IgD-negative memory B cell (primary cell): ENCODE results near the gene CUEDC1. TPM values are rescaled to one million over a fixed set of nuclear protein-coding genes. Genes with fewer than 3 reads are reported as not detected.

ENCODE experiments used
- H3K27ac Mint-ChIP-seq, 3 donors: one replicate each; pipeline ENCODE4 v1.8.0; 2020 to 2022; ENCODE audit warnings: mild to moderate bottlenecking in 3 of 3, mixed read lengths in 3 of 3, moderate library complexity in 1 of 3
- H3K27me3 Mint-ChIP-seq: one replicate; pipeline ENCODE4 v1.8.0; 2021; ENCODE audit warnings: mixed read lengths
- H3K36me3 Mint-ChIP-seq: one replicate; pipeline ENCODE4 v1.8.0; 2020; ENCODE audit warnings: mild to moderate bottlenecking, mixed read lengths
- H3K4me1 Mint-ChIP-seq, 3 donors: one replicate each; pipeline ENCODE4 v1.8.0; 2020 to 2022; ENCODE audit warnings: mixed read lengths in 3 of 3, mild to moderate bottlenecking in 1 of 3
- H3K4me3 Mint-ChIP-seq, 4 donors: one replicate each; pipeline ENCODE4 v1.8.0; 2020 to 2022; ENCODE audit warnings: mild to moderate bottlenecking in 4 of 4, mixed read lengths in 4 of 4, moderate library complexity in 3 of 4
- H3K9me3 Mint-ChIP-seq, 3 donors: one replicate each; pipeline ENCODE4 v1.8.0; 2020 to 2021; ENCODE audit warnings: mixed read lengths in 3 of 3, mild to moderate bottlenecking in 1 of 3
- polyA plus RNA-seq: library from polyadenylated mRNA; unstranded; fragments of 300-500 nt; fragmentation: Illumina TruSeq; gene quantifications from one replicate; pipeline ENCODE4 v1.2.3, GENCODE V29; 2021

The CUEDC1 gene
- polyA plus RNA-seq, 1 donor from 2014 or later, result not detected

GRCh38 chr17:57839571-57839923 lies 115.7 kb downstream of the CUEDC1 start:
- Mint-ChIP-seq H3K4me1 (peaks cover 0 to 2% (median 1%) of the 10 kb centered on the region in 3 donors), H3K27me3 (no peaks in the 10 kb centered on the region), H3K36me3 (peaks cover 4% of the 10 kb centered on the region), H3K27ac (no peak overlapping the region), H3K9me3 (no peaks in the 10 kb centered on the region), H3K4me3 (no peak overlapping the region)

GRCh38 chr17:57838857-57839570 lies 116.2 kb downstream of the CUEDC1 start:
- no peak overlapping the region for H3K27ac Mint-ChIP-seq
- H3K36me3 Mint-ChIP-seq, result peaks cover 4% of the 10 kb centered on the region
- no peaks in the 10 kb centered on the region for H3K27me3 Mint-ChIP-seq
- H3K4me3 Mint-ChIP-seq, result no peak overlapping the region
- no peaks in the 10 kb centered on the region for H3K9me3 Mint-ChIP-seq
- peaks cover 0 to 2% (median 1%) of the 10 kb centered on the region in 3 donors for H3K4me1 Mint-ChIP-seq

DNA sequence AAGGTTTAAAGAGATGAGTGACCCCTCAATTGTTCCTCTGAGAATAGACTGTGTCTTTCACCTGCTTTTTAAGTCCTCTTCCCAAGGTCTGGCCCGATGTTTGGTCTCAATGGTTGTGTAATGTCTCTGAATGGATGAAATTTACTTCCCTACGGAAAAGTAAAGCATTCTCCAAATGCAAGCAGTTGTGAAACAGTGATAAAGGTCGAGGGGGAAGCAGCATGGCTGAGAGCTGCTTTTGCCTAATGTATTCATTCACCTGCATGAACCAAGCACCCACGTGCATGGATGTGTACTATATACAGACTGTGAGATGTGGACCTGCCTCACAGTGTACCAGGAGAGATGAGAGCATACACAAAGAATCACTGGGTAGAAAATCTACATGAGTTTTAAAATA lies 116.8 kb downstream of the CUEDC1 start:
- Mint-ChIP-seq H3K4me1 (peaks cover 0 to 2% (median 1%) of the 10 kb centered on the region in 3 donors), H3K9me3 (no peaks in the 10 kb centered on the region), H3K27ac (no peak overlapping the region), H3K36me3 (peaks cover 4% of the 10 kb centered on the region), H3K4me3 (no peak overlapping the region), H3K27me3 (no peaks in the 10 kb centered on the region)

GRCh38 chr17:57835333-57835900 lies 119.8 kb downstream of the CUEDC1 start:
- Mint-ChIP-seq H3K27me3 (no peaks in the 10 kb centered on the region), H3K4me3 (no peak overlapping the region), H3K36me3 (no peaks in the 10 kb centered on the region), H3K4me1 (no peaks in the 10 kb centered on the region), H3K27ac (no peak overlapping the region), H3K9me3 (no peaks in the 10 kb centered on the region)

DNA sequence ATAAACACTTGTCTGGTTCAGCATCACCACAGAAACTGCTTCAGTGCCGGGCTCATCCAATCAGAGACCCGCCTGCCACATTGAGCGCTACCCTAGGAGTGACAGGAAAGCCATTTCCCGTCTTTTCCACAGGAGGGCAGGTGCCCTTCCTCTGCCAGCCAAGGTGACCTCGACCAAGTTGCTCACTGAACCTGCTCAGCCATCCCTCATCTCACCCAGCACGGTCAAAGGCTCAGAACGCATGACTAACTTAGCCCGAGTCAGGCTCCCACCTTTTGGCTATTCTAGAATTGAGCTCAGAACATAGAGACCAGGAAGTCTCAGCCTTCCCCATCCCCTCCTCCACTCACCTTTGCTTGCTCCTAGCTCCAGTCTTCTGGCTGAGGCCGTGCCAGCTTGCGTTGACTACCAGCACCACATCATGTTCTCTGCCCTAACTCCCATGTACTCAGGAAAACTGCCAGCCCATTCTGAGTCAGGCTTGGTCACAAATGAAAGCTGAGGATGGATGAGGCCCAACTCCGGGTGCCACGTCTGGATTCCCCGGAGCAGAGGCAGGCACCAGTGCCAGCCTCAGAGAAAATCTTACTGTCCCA lies 121.0 kb downstream of the CUEDC1 start:
- peak overlapping the region in 1 of 4 donors; percentile 37 for H3K4me3 Mint-ChIP-seq
- no peaks in the 10 kb centered on the region for H3K4me1 Mint-ChIP-seq
- no peaks in the 10 kb centered on the region for H3K27me3 Mint-ChIP-seq
- H3K27ac Mint-ChIP-seq, result peak overlapping the region in 1 of 3 donors; percentile 72
- H3K36me3 Mint-ChIP-seq, result no peaks in the 10 kb centered on the region
- no peaks in the 10 kb centered on the region for H3K9me3 Mint-ChIP-seq

GRCh38 chr17:57833179-57833939 lies 121.9 kb downstream of the CUEDC1 start:
- H3K4me1 Mint-ChIP-seq, result no peaks in the 10 kb centered on the region

DNA sequence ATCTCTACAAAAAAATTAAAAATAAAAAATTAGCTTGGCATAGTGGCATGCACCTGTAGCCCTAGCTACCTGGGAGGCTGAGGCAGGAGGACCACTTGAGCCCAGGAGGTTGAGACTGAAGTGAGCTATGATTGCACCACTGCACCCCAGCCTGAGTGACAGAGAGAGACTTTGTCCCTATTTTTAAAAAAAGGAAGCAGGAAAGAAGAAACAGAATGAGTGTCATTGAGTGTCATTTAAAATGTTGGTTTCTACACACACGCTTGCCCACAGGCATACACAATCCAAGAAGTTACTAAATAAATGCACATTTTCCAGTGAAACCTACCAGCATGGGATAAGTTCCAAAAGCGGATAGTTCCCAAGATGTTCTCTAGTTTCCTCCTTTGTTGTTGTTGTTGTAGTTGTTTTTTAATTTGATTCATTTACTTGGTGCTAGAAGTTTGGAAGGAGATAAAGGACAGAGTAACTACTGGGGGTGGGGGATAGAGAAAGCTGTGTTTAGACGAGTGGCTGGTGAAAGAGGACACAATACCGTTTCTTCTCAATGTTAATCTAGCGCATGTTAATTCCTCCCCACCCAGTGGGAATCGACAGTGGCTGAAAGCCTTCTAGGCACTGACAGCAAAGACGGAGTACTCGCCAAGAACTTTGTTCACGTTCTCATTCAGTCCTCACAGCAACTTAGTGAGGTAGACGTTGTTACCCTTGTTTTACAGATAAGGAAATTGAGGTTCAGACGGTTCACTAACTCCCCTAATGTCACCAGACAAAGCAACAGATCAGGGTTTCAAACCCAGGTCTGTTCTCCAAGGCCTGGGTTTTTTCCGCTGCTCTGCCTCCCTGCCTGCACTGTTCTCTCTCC lies 122.7 kb downstream of the CUEDC1 start:
- H3K36me3 Mint-ChIP-seq, result no peaks in the 10 kb centered on the region
- no peaks in the 10 kb centered on the region for H3K4me1 Mint-ChIP-seq
- no peak overlapping the region for H3K27ac Mint-ChIP-seq
- no peak overlapping the region for H3K4me3 Mint-ChIP-seq
- no peaks in the 10 kb centered on the region for H3K27me3 Mint-ChIP-seq
- no peaks in the 10 kb centered on the region for H3K9me3 Mint-ChIP-seq

More at GRCh38 chr17:57833179-57833939, 121.9 kb downstream of the CUEDC1 start:
- H3K4me3 Mint-ChIP-seq, result no peak overlapping the region
- H3K9me3 Mint-ChIP-seq, result no peaks in the 10 kb centered on the region
- no peak overlapping the region for H3K27ac Mint-ChIP-seq
- H3K36me3 Mint-ChIP-seq, result no peaks in the 10 kb centered on the region
- H3K27me3 Mint-ChIP-seq, result no peaks in the 10 kb centered on the region

DNA sequence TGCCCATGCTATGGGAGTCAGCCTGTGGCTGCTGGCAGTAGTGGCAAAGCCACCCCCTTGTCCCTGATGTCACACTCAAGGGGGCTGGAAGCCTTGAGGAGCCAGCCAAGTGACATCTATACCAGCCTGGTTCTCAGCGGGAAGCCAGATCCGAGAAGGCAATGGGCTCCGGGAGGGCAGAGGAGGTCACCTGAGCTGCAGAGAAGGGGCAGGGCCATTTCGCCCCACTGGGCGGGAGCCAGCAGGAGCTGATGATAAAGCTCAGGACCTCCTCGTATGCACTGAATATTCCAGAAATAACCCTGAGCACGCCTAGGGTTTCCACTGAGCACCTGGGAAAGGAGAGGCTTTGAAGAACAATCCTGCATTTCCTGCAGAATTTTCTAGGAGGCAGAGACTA lies 124.3 kb downstream of the CUEDC1 start:
- peak overlapping the region in 1 of 3 donors; percentile 60 for H3K27ac Mint-ChIP-seq
- no peaks in the 10 kb centered on the region for H3K4me1 Mint-ChIP-seq
- no peaks in the 10 kb centered on the region for H3K36me3 Mint-ChIP-seq
- H3K9me3 Mint-ChIP-seq, result no peaks in the 10 kb centered on the region
- H3K27me3 Mint-ChIP-seq, result no peaks in the 10 kb centered on the region
- H3K4me3 Mint-ChIP-seq, result no peak overlapping the region

- no peaks in the 10 kb centered on the region for H3K36me3 Mint-ChIP-seq
- H3K27me3 Mint-ChIP-seq, result peaks cover 1% of the 10 kb centered on the region
- H3K4me1 Mint-ChIP-seq, result no peaks in the 10 kb centered on the region
- no peak overlapping the region for H3K27ac Mint-ChIP-seq
- no peak overlapping the region for H3K4me3 Mint-ChIP-seq
- no peaks in the 10 kb centered on the region for H3K9me3 Mint-ChIP-seq
Observed at GRCh38 chr17:57823469-57824401, 131.5 kb downstream of the CUEDC1 start.

GRCh38 chr17:57819867-57820266 lies 135.3 kb downstream of the CUEDC1 start:
- H3K4me3 Mint-ChIP-seq, result no peak overlapping the region
- no peak overlapping the region for H3K27ac Mint-ChIP-seq
- no peaks in the 10 kb centered on the region for H3K36me3 Mint-ChIP-seq
- no peaks in the 10 kb centered on the region for H3K9me3 Mint-ChIP-seq
- H3K27me3 Mint-ChIP-seq, result peaks cover 1% of the 10 kb centered on the region
- no peaks in the 10 kb centered on the region for H3K4me1 Mint-ChIP-seq

- H3K9me3 Mint-ChIP-seq, result no peaks in the 10 kb centered on the region
- no peak overlapping the region for H3K4me3 Mint-ChIP-seq
- no peak overlapping the region for H3K27ac Mint-ChIP-seq
- no peaks in the 10 kb centered on the region for H3K4me1 Mint-ChIP-seq
- peaks cover 1% of the 10 kb centered on the region for H3K27me3 Mint-ChIP-seq
- H3K36me3 Mint-ChIP-seq, result no peaks in the 10 kb centered on the region
Observed at GRCh38 chr17:57819285-57819684, 135.9 kb downstream of the CUEDC1 start.

- H3K4me1 Mint-ChIP-seq, result no peaks in the 10 kb centered on the region
- no peak overlapping the region for H3K27ac Mint-ChIP-seq
- peaks cover 3% of the 10 kb centered on the region for H3K27me3 Mint-ChIP-seq
- no peaks in the 10 kb centered on the region for H3K9me3 Mint-ChIP-seq
- no peaks in the 10 kb centered on the region for H3K36me3 Mint-ChIP-seq
- no peak overlapping the region for H3K4me3 Mint-ChIP-seq
Observed at GRCh38 chr17:57818066-57818465, 137.1 kb downstream of the CUEDC1 start.

DNA sequence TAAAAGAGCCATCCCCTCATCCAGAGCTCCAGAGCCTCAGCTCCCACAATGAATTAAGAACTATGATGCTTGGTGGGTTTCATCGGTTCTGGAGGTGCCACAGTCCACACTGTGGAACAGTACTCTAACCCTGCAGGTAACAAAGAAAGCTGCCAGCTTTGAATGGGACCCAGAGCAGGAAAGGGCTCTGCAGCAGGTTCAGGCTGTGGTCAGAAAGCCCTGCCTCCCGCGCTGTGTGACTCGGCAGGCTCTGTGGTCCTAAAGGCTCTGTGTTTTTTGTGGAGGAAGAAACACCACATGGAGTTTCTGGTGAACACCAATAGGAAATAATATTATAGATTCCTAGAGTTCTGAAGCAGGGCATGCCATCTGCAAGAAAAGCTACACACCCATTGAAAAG lies 137.9 kb downstream of the CUEDC1 start:
- Mint-ChIP-seq H3K4me1 (no peaks in the 10 kb centered on the region), H3K9me3 (no peaks in the 10 kb centered on the region), H3K27me3 (peaks cover 5% of the 10 kb centered on the region), H3K27ac (no peak overlapping the region), H3K4me3 (no peak overlapping the region), H3K36me3 (no peaks in the 10 kb centered on the region)

- no peaks in the 10 kb centered on the region for H3K36me3 Mint-ChIP-seq
- H3K27ac Mint-ChIP-seq, result no peak overlapping the region
- no peak overlapping the region for H3K4me3 Mint-ChIP-seq
- H3K27me3 Mint-ChIP-seq, result peaks cover 25% of the 10 kb centered on the region
- H3K4me1 Mint-ChIP-seq, result peaks cover 8 to 16% (median 12%) of the 10 kb centered on the region in 3 donors
- no peaks in the 10 kb centered on the region for H3K9me3 Mint-ChIP-seq
Observed at GRCh38 chr17:57814421-57814820, 140.8 kb downstream of the CUEDC1 start.
